PC-3 (cell line): ENCODE measurements around the gene TMEM229A.

Experiments used
- CTCF ChIP-seq: fragments of 300-600 bp; sonication (generic); conservative IDR thresholded peaks from 2 replicates; pipeline ENCODE4 v1.5.1; 2017; ENCODE audit warnings: antibody characterized with exemption, low read depth, mild to moderate bottlenecking, low read length
- EZH2 ChIP-seq: fragments of 300-600 bp; sonication (generic); IDR thresholded peaks from one replicate; pipeline ENCODE4 v1.6.1; 2017; ENCODE audit warnings: antibody characterized with exemption, mild to moderate bottlenecking, low read length; ENCODE audit not compliant: unreplicated experiment
- EZH2phosphoT487 ChIP-seq: fragments of 300-600 bp; sonication (generic); IDR thresholded peaks from 2 replicates; pipeline ENCODE4 v1.6.1; 2018; ENCODE audit warnings: mild to moderate bottlenecking, antibody characterized with exemption, low read length, borderline replicate concordance

DNA sequence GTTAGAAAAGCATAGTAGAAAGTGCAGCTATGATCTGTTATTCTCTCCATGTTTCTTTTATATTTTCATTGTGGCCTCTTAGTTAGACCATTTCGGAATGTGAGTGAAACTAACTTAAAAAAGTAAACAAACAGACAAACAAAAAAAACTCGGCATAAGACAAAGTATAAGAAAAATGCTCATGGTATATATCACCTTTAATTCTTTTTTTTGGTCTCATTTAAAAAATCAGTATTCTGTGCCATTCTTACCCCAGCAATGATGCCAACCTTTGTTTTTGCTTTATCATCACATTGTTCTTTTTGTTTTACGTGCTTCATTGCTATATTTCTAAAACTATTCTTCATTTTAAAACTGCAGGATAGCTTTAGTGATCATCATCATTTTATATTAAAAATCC lies 2.8 kb upstream of the TMEM229A start:
- TF ChIP-seq CTCF (no peak), EZH2 (no peak), EZH2phosphoT487 (no peak)
